GM21360 (cell line): ENCODE results near the gene S1PR4.
A peak's percentile ranks its signal among the peaks of the same experiment; 100 is the strongest.
"Not testable (repeated sequence)": the region's sequence is repeated elsewhere in the genome, so short reads cannot be mapped to it uniquely, and the experiment has no call there.

Experiments
- ATAC-seq: cut with Tn5 transposase; IDR thresholded peaks from one replicate; pipeline ENCODE4 v1.9.1; 2021; ENCODE audit warnings: mild to moderate bottlenecking, moderate library complexity; ENCODE audit not compliant: unreplicated experiment

The S1PR4 gene

GRCh38 chr19:3176715-3177501 is 1.7 kb upstream of the S1PR4 start:
- no peak for ATAC-seq

DNA sequence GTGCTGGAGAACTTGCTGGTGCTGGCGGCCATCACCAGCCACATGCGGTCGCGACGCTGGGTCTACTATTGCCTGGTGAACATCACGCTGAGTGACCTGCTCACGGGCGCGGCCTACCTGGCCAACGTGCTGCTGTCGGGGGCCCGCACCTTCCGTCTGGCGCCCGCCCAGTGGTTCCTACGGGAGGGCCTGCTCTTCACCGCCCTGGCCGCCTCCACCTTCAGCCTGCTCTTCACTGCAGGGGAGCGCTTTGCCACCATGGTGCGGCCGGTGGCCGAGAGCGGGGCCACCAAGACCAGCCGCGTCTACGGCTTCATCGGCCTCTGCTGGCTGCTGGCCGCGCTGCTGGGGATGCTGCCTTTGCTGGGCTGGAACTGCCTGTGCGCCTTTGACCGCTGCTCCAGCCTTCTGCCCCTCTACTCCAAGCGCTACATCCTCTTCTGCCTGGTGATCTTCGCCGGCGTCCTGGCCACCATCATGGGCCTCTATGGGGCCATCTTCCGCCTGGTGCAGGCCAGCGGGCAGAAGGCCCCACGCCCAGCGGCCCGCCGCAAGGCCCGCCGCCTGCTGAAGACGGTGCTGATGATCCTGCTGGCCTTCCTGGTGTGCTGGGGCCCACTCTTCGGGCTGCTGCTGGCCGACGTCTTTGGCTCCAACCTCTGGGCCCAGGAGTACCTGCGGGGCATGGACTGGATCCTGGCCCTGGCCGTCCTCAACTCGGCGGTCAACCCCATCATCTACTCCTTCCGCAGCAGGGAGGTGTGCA is 587 bp downstream of the S1PR4 start:
- no peak for ATAC-seq

GRCh38 chr19:3179739-3180293 is 1.2 kb downstream of the S1PR4 start:
- ATAC-seq = no peak

GRCh38 chr19:3183721-3184641 is 5.4 kb downstream of the S1PR4 start:
- ATAC-seq = no peak

- ATAC-seq = peak; percentile 24
Measured at GRCh38 chr19:3184847-3185460, 6.4 kb downstream of the S1PR4 start.

- peak; percentile 68 for ATAC-seq
Measured at GRCh38 chr19:3185461-3186159, 7.0 kb downstream of the S1PR4 start, which contains the start of gene NCLN. Gene NCLN, plus strand, starts transcription at chr19:3185930. Its CDS starts 101 bp downstream, at chr19:3186031.

- ATAC-seq = peak; percentile 30
Measured at GRCh38 chr19:3186160-3186688, 7.7 kb downstream of the S1PR4 start.

- ATAC-seq = no peak
Measured at GRCh38 chr19:3186891-3187661, 8.5 kb downstream of the S1PR4 start.

DNA sequence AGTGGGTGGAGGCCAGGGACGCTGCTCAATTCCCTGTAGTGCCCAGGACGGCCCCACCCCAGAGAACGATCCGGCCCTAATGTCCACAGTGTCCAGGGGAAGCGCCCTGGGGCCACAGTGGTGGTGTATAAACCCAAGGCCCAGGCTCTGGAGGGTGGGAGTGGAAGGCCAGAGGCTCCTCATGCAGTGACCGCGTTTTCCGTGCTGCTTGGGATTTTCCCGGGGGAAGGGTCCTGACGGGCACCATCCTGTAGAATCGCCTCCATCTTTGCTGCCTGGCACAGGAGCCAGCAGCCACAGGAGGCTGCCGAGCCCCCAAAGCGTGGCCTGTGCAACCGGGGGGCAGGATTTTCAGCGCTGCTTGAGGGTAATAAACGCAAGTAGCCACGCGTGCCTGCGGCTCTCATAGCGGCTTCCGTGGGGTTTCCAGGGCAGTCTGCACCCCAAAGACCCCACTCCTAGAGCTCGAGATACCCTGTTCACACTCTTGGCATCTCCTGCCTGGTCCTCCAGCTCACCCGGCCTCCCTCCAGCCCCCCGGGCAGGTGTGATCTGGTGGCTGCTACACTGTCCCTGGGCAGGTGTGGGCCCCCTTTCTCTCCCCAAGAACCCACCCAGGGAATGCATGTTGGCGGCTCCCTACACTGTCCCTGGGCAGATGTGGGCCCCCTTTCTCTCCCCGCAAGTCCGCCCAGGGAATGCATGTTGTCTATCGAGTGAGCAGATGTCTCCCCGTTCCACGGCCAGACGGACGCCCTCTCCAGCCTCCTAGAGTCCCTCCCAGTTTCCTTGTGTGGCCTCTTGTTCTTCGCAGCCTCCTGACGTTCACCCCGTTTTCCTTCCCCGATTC is 9.3 kb downstream of the S1PR4 start:
- no peak for ATAC-seq

DNA sequence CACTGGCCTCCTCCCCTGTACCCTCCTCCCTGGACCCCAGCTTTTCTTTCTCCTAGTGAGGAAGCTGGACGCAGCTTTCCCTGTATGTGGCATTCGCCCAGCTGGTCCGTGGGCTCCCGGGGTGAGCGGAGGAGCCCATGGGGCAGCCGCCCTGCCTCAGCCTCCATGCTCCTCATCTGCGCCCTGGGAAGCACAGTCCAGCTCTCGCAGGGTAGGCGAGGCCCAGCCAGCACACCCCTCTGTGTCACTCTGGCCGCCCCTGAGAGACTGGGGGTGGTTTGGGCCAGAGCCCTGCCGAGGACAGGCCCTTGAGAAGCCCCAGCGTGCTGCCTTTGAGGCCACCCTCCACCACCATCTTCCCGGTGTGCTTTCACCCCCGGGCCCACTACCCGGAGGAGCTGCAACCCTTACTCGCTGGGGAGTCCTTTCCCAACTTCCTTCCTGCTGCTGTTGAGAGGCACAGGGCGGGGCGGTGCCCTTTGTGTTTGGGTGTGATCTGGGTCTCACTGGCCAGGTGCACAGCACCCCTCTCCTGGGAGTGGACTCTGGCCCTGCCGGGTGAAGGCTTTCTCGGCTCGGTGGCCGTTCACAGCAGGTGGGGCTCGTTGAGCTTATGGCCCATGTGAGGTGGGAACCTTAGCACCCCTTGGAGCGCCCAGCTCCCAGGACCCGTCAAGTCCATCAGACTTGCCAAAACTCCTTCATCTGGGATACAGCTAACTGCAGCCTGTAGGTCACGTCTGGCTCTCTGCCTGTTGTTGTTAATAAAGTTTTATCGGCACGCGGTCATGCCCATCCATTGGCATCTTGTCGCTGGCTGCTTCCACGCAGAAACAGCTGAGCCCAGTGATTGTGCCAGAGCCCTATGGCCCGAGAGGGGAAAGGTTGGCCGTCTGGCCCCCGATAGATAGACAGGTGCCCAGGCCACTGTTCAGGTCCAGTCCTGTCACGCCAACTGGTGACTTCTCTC is 10.3 kb downstream of the S1PR4 start:
- no peak for ATAC-seq

DNA sequence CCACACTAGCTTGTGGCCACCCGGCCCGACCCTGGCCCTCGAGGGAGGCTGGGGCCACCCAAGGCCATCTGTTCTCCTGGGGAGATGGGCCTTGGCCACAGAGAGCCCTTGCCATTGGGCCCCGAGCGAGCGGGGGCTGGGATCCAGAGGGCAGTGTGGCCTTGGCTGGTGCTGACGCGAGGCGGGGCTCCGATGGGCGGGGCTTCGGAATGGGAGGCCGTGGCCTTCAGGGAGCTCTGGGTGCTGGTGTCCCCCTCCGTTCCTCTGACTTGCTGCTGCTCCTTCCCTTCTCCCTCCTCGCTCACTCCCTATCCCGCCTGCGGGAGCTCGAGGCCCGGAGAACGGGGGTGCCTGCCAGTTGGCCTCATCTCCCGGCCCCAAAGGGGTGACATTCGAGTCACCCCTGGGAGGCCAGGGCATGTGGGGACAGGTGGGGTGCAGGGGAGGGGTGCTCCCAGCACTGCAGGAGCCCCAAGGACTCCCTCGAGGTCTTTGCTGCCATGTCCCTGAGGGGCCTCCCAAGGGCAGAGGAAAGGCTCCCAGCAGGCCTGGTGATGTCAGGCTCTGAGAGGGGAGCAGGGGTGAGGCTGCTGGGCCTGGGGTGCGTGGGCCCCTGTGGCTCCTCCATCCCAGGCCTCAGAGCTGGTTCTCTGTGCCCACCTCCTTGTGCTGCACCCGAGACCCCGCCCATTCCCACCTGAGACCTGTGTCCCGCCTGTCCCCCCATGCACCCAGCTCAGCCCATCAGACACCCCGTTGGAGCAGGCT is 11.3 kb downstream of the S1PR4 start:
- ATAC-seq = no peak

GRCh38 chr19:3190470-3190770 is 11.9 kb downstream of the S1PR4 start:
- ATAC-seq = no peak

GRCh38 chr19:3190921-3191805 is 12.6 kb downstream of the S1PR4 start:
- no peak for ATAC-seq

- not testable (repeated sequence) for ATAC-seq
Measured at GRCh38 chr19:3191806-3192104, 13.2 kb downstream of the S1PR4 start.

- no peak for ATAC-seq
Measured at GRCh38 chr19:3192228-3192635, 13.7 kb downstream of the S1PR4 start.
